Prostate gland (tissue), 2 donors: ENCODE results near the gene BCL11B.

Experiments
- CTCF ChIP-seq, 4 experiments: fragments of 200-600 bp in 2 of 4; fragments of 450-650 bp in 2 of 4; sonication (generic) in 2 of 4; IDR thresholded peaks; 1 replicate in 3 of 4; 2 replicates in 1 of 4; pipeline ENCODE4 v1.5.1; 2016 to 2019; ENCODE audit warnings: antibody characterized with exemption in 4 of 4, mild to moderate bottlenecking in 2 of 4, moderate library complexity in 2 of 4
- POLR2A ChIP-seq: fragments of 450-650 bp; IDR thresholded peaks from one replicate; pipeline ENCODE4 v1.6.1; 2016; ENCODE audit warnings: antibody characterized with exemption, mild to moderate bottlenecking
- POLR2AphosphoS5 ChIP-seq: sonication (generic); formaldehyde crosslinking; IDR thresholded peaks from one replicate; pipeline ENCODE4 v1.6.1; 2017; ENCODE audit warnings: antibody characterized with exemption

DNA sequence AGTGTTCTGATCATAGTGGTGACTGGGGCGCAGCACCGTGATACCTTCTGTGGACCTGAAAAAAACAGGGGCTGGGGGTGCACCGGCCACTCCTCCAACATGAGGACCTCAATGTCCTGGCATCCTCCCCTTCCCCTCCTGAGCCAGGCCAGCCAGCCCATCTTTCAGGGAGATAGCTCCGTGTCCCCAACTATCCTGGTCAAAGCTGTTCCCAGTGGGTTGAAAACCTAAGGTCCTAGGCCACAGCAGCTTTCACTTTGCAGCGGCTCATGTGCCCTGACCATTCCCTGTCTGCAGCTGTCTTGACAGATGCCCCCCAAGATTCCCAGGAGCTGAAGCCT, 75.7 kb downstream of the BCL11B start:
- TF ChIP-seq CTCF (IDR thresholded peaks at IDR 0.05) (no peak), POLR2A (no peak), POLR2AphosphoS5 (no peak)
